ENCODE results near the gene MN1. TPM values are rescaled to one million over a fixed set of nuclear protein-coding genes. Genes with fewer than 3 reads are reported as not detected.

MN1 gene
- polyA plus RNA-seq, 4 donors = 0.81 to 2.6 (median 2.1) TPM; not detected in 1

DNA sequence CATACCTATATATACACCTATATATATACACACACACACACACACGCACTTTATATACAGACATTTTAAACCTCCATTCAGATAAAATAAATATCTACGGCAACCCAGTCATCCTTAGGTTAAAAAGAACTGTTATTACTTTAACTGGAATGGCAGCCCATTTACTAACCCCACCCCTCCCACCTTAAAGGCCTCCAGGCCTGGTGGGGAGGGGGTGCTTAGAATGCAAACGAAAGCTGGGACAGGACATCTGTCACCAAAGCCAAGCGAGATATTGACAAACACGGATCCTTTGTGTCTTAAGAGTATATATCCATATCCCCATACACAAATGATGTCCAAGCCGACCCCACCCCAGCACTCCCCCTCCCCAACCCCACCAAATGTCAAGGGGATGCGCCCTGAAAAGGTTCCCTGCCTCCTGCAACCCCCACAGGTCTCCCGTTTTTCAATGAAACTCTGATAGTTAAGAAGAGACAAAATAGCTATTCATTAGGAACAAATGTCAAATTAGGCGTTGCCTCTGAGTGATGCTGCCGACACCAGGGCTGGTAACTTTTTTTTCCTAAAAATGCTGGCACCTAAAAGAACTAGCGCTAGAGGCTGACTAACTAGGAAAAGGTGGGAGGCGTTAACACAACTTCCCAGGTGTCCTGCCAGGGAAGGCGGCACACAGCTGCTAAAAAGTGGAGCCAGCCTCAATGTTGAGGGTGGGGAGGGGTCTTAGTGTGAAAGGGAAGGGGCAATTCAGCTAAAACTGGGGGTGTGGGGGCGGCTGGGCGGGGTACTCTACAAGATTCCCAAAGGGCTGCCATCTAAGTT, 5.6 kb downstream of the MN1 start:
- Histone ChIP-seq H3K27me3 (ENCODE audit: control insufficient read depth in 3 of 3, insufficient read depth in 3 of 3, low read length in 3 of 3) (peaks cover 4 to 77% (median 22%) of the 10 kb centered on the region in 3 donors), H3K4me3 (ENCODE audit: low read depth in 1 of 3, low read length in 3 of 3) (no peak overlapping the region), H3K27ac (ENCODE audit: low read depth in 1 of 3, low read length in 2 of 3) (no peak overlapping the region), H3K36me3 (ENCODE audit: control insufficient read depth in 3 of 3, insufficient read depth in 2 of 3, low read depth in 1 of 3, low read length in 3 of 3) (peaks cover 0 to 20% (median 0%) of the 10 kb centered on the region in 3 donors), H3K9me3 (ENCODE audit: control insufficient read depth in 2 of 2, insufficient read depth in 1 of 2, low read depth in 1 of 2, low read length in 1 of 2) (no peaks in the 10 kb centered on the region), H3K4me1 (ENCODE audit: control insufficient read depth in 3 of 3, insufficient read depth in 2 of 3, low read depth in 1 of 3, low read length in 2 of 3) (peaks cover 0 to 36% (median 0%) of the 10 kb centered on the region in 3 donors)
- 51 to 63% (median 59%) methylated on average over 15 of the region's 15 CpGs for WGBS, 3 donors
- FAIRE-seq = no peak
- no peak for DNase-seq

- H3K27ac ChIP-seq (ENCODE audit: low read depth in 1 of 3, low read length in 2 of 3) = no peak overlapping the region
- H3K4me1 ChIP-seq (ENCODE audit: control insufficient read depth in 3 of 3, insufficient read depth in 2 of 3, low read depth in 1 of 3, low read length in 2 of 3) = peaks cover 0 to 29% (median 0%) of the 10 kb centered on the region in 3 donors
- DNase-seq (no peak), FAIRE-seq (no peak)
- no peak overlapping the region for H3K4me3 ChIP-seq (ENCODE audit: low read depth in 1 of 3, low read length in 3 of 3)
- peaks cover 0 to 20% (median 0%) of the 10 kb centered on the region in 3 donors for H3K36me3 ChIP-seq (ENCODE audit: control insufficient read depth in 3 of 3, insufficient read depth in 2 of 3, low read depth in 1 of 3, low read length in 3 of 3)
- H3K27me3 ChIP-seq (ENCODE audit: control insufficient read depth in 3 of 3, insufficient read depth in 3 of 3, low read length in 3 of 3) = peaks cover 4 to 74% (median 22%) of the 10 kb centered on the region in 3 donors
- WGBS, 3 donors = 82 to 95% (median 90%) methylated on average over 14 of the region's 14 CpGs
- H3K9me3 ChIP-seq (ENCODE audit: control insufficient read depth in 2 of 2, insufficient read depth in 1 of 2, low read depth in 1 of 2, low read length in 1 of 2) = no peaks in the 10 kb centered on the region
Observed at GRCh38 chr22:27795053-27795452, 6.5 kb downstream of the MN1 start.

DNA sequence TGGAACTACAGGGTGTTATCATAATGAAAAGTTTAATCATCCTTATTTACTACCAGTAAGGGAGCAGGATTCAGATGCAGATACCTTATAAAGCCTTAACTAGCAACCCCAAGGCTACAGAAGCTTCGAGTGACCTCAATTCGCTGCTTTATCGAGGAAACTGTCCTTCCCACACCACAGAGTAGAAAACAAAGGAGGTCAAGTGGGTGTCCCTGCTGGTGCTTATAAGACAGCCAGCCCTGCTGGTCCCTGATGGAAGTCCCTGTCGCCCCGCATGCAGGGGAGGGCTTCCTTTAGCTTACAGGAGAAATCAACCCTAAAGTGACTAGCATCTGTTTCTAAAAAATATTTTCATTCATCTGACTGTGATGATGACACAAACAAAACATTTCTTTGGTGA, 7.3 kb downstream of the MN1 start:
- no peak for DNase-seq
- H3K4me1 ChIP-seq (ENCODE audit: control insufficient read depth in 3 of 3, insufficient read depth in 2 of 3, low read depth in 1 of 3, low read length in 2 of 3) = peaks cover 0 to 21% (median 0%) of the 10 kb centered on the region in 3 donors
- no peak overlapping the region for H3K27ac ChIP-seq (ENCODE audit: low read depth in 1 of 3, low read length in 2 of 3)
- FAIRE-seq = no peak
- H3K27me3 ChIP-seq (ENCODE audit: control insufficient read depth in 3 of 3, insufficient read depth in 3 of 3, low read length in 3 of 3) = peaks cover 0 to 67% (median 14%) of the 10 kb centered on the region in 3 donors
- no peak overlapping the region for H3K4me3 ChIP-seq (ENCODE audit: low read depth in 1 of 3, low read length in 3 of 3)
- no peaks in the 10 kb centered on the region for H3K9me3 ChIP-seq (ENCODE audit: control insufficient read depth in 2 of 2, insufficient read depth in 1 of 2, low read depth in 1 of 2, low read length in 1 of 2)
- peaks cover 0 to 19% (median 0%) of the 10 kb centered on the region in 3 donors for H3K36me3 ChIP-seq (ENCODE audit: control insufficient read depth in 3 of 3, insufficient read depth in 2 of 3, low read depth in 1 of 3, low read length in 3 of 3)
- WGBS, 3 donors = 58 to 85% (median 66%) methylated on average over 5 of the region's 5 CpGs

- WGBS, 3 donors = 86 to 91% (median 86%) methylated on average over 12 of the region's 12 CpGs
- H3K27me3 ChIP-seq (ENCODE audit: control insufficient read depth in 3 of 3, insufficient read depth in 3 of 3, low read length in 3 of 3) = peaks cover 0 to 60% (median 11%) of the 10 kb centered on the region in 3 donors
- FAIRE-seq (no peak), DNase-seq (no peak)
- H3K4me1 ChIP-seq (ENCODE audit: control insufficient read depth in 3 of 3, insufficient read depth in 2 of 3, low read depth in 1 of 3, low read length in 2 of 3) = peaks cover 0 to 15% (median 0%) of the 10 kb centered on the region in 3 donors
- H3K9me3 ChIP-seq (ENCODE audit: control insufficient read depth in 2 of 2, insufficient read depth in 1 of 2, low read depth in 1 of 2, low read length in 1 of 2) = no peaks in the 10 kb centered on the region
- no peak overlapping the region for H3K27ac ChIP-seq (ENCODE audit: low read depth in 1 of 3, low read length in 2 of 3)
- peaks cover 0 to 19% (median 0%) of the 10 kb centered on the region in 3 donors for H3K36me3 ChIP-seq (ENCODE audit: control insufficient read depth in 3 of 3, insufficient read depth in 2 of 3, low read depth in 1 of 3, low read length in 3 of 3)
- no peak overlapping the region for H3K4me3 ChIP-seq (ENCODE audit: low read depth in 1 of 3, low read length in 3 of 3)
Observed at GRCh38 chr22:27793576-27793975, 8.0 kb downstream of the MN1 start.

DNA sequence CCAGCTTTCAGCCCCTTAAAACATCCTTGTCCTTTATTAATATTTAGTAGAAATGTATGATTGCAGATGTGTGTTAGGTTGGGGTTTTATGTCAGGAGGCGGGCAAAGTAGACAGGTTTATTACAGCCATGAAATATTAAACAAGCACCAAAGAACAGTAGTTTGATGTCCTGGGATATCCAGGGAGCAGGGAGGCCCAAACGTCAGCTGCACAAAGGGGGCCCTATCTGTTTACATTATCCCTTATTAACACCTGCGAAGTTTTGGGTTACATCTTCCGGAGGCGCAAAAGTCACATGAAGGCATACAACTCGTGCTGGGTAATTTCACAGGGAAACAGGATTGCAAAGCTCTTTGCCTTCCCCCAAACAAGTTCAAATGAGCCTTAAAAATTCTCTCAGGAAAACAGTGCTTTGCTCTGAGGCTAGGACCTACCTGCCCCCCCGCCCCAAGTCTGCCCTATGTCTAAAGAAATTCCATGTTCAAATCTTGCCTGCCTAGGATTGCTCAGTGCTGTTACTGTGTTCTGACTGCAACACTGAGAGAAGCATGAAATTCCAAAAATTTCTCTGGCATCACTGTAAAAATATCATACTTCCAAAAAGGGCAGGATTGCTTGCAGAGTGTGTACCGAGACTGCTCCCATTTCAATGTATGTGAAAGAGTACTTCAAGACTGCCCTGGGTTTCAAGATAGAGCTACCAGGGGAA, 8.9 kb downstream of the MN1 start:
- H3K4me3 ChIP-seq (ENCODE audit: low read depth in 1 of 3, low read length in 3 of 3) = no peak overlapping the region
- WGBS, 3 donors = 62 to 73% (median 62%) methylated on average over 8 of the region's 8 CpGs
- no peaks in the 10 kb centered on the region for H3K9me3 ChIP-seq (ENCODE audit: control insufficient read depth in 2 of 2, insufficient read depth in 1 of 2, low read depth in 1 of 2, low read length in 1 of 2)
- peaks cover 0 to 15% (median 0%) of the 10 kb centered on the region in 3 donors for H3K4me1 ChIP-seq (ENCODE audit: control insufficient read depth in 3 of 3, insufficient read depth in 2 of 3, low read depth in 1 of 3, low read length in 2 of 3)
- no peak overlapping the region for H3K27ac ChIP-seq (ENCODE audit: low read depth in 1 of 3, low read length in 2 of 3)
- no peak for FAIRE-seq
- no peak for DNase-seq
- H3K36me3 ChIP-seq (ENCODE audit: control insufficient read depth in 3 of 3, insufficient read depth in 2 of 3, low read depth in 1 of 3, low read length in 3 of 3) = peaks cover 0 to 19% (median 0%) of the 10 kb centered on the region in 3 donors
- H3K27me3 ChIP-seq (ENCODE audit: control insufficient read depth in 3 of 3, insufficient read depth in 3 of 3, low read length in 3 of 3) = peaks cover 0 to 51% (median 2%) of the 10 kb centered on the region in 3 donors

- Histone ChIP-seq H3K36me3 (ENCODE audit: control insufficient read depth in 3 of 3, insufficient read depth in 2 of 3, low read depth in 1 of 3, low read length in 3 of 3) (peaks cover 0 to 13% (median 0%) of the 10 kb centered on the region in 3 donors), H3K9me3 (ENCODE audit: control insufficient read depth in 2 of 2, insufficient read depth in 1 of 2, low read depth in 1 of 2, low read length in 1 of 2) (no peaks in the 10 kb centered on the region), H3K27me3 (ENCODE audit: control insufficient read depth in 3 of 3, insufficient read depth in 3 of 3, low read length in 3 of 3) (peaks cover 0 to 44% (median 0%) of the 10 kb centered on the region in 3 donors), H3K4me1 (ENCODE audit: control insufficient read depth in 3 of 3, insufficient read depth in 2 of 3, low read depth in 1 of 3, low read length in 2 of 3) (peaks cover 0 to 15% (median 0%) of the 10 kb centered on the region in 3 donors), H3K27ac (ENCODE audit: low read depth in 1 of 3, low read length in 2 of 3) (no peak overlapping the region), H3K4me3 (ENCODE audit: low read depth in 1 of 3, low read length in 3 of 3) (no peak overlapping the region)
- WGBS, 3 donors = 25 to 59% (median 51%) methylated on average over 3 of the region's 3 CpGs
- no peak for FAIRE-seq
- no peak for DNase-seq
Observed at GRCh38 chr22:27791859-27792241, 9.7 kb downstream of the MN1 start.

- Histone ChIP-seq H3K27ac (ENCODE audit: low read depth in 1 of 3, low read length in 2 of 3) (peak overlapping the region in 1 of 3 donors; percentile 51), H3K4me1 (ENCODE audit: control insufficient read depth in 3 of 3, insufficient read depth in 2 of 3, low read depth in 1 of 3, low read length in 2 of 3) (peaks cover 0 to 15% (median 0%) of the 10 kb centered on the region in 3 donors), H3K36me3 (ENCODE audit: control insufficient read depth in 3 of 3, insufficient read depth in 2 of 3, low read depth in 1 of 3, low read length in 3 of 3) (peaks cover 0 to 8% (median 0%) of the 10 kb centered on the region in 3 donors), H3K27me3 (ENCODE audit: control insufficient read depth in 3 of 3, insufficient read depth in 3 of 3, low read length in 3 of 3) (peaks cover 0 to 38% (median 0%) of the 10 kb centered on the region in 3 donors), H3K9me3 (ENCODE audit: control insufficient read depth in 2 of 2, insufficient read depth in 1 of 2, low read depth in 1 of 2, low read length in 1 of 2) (no peaks in the 10 kb centered on the region), H3K4me3 (ENCODE audit: low read depth in 1 of 3, low read length in 3 of 3) (no peak overlapping the region)
- DNase-seq (no peak), FAIRE-seq (no peak)
- 61 to 70% (median 65%) methylated on average over 17 of the region's 17 CpGs for WGBS, 3 donors
Observed at GRCh38 chr22:27791159-27791858, 10.2 kb downstream of the MN1 start.
